ENCODE results near the gene APBA1. TPM values are rescaled to one million over a fixed set of nuclear protein-coding genes. Genes with fewer than 3 reads are reported as not detected.

The APBA1 gene
- total RNA-seq, 1 experiment from 2014 or later: 1.8 TPM

DNA sequence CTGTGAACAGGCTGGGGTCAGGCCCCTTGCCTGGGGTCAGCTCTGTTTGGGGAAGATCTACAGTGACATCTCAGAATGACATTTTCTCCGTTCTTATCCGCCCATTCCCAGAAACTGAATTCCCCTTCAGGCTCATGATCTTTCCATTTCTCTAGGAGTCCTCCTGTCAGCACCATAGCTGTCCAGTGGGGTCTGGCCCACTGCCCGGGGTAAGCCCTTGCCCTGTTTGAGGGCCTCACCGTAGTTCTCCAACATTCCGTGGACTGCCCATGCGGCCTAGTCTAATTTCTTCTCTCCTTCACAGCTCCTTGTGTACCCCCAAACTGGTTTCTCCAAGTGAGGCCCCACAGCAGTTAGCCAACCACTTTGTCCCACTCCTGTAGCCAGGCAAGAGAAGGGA lies 278.7 kb downstream of the APBA1 start:
- Histone ChIP-seq H4K20me1 (ENCODE audit: control insufficient read depth, insufficient read depth, insufficient read length) (no peaks in the 10 kb centered on the region), H4K8ac (replicated peaks; ENCODE audit: insufficient read length, low read depth, low read length) (no peak overlapping the region), H3K4me2 (ENCODE audit: insufficient read depth, insufficient read length, low read length) (no peak overlapping the region), H3K79me1 (ENCODE audit: insufficient read depth, low read depth, low read length, poor library complexity, severe bottlenecking) (no peaks in the 10 kb centered on the region), H3K9ac (ENCODE audit: extremely low read depth, insufficient read length, low read length) (no peak overlapping the region), H3K4ac (ENCODE audit: low read depth, low read length) (no peak overlapping the region), H3K4me1 (ENCODE audit: insufficient read depth, low read length) (no peaks in the 10 kb centered on the region), H3K27ac (ENCODE audit: insufficient read length, low read depth, low read length) (no peak overlapping the region), H2BK20ac (ENCODE audit: low read depth, low read length, poor library complexity, severe bottlenecking) (no peak overlapping the region), H3K23me2 (ENCODE audit: insufficient read length, low read depth, low read length, poor library complexity, severe bottlenecking) (no peaks in the 10 kb centered on the region), H2BK15ac (ENCODE audit: low read depth, low read length) (no peak overlapping the region), H3K9me3 (ENCODE audit: control insufficient read depth, low read depth, low read length) (no peaks in the 10 kb centered on the region), H2AK5ac (ENCODE audit: insufficient read length, low read length) (no peak overlapping the region), H3K79me2 (ENCODE audit: insufficient read depth, low read length) (no peaks in the 10 kb centered on the region), H3K18ac (ENCODE audit: insufficient read length, low read depth, low read length) (no peak overlapping the region), H2AFZ (ENCODE audit: low read length) (no peak overlapping the region), H4K5ac (ENCODE audit: insufficient read length, low read depth, low read length) (no peak overlapping the region), H3K23ac (ENCODE audit: insufficient read length, low read depth, low read length) (no peak overlapping the region), H4K91ac (ENCODE audit: insufficient read length, low read depth, low read length) (no peak overlapping the region), H3K56ac (ENCODE audit: insufficient read length, low read depth, low read length) (no peak overlapping the region), H2BK5ac (ENCODE audit: insufficient read length, low read length) (no peak overlapping the region), H3K27me3 (ENCODE audit: insufficient read depth, low read length) (no peaks in the 10 kb centered on the region), H3K14ac (ENCODE audit: insufficient read depth, low read length) (0 out of 2 replicates have a peak overlapping the region, but pooled peaks have one; percentile 28), H2BK12ac (ENCODE audit: insufficient read length, low read depth, low read length) (no peak overlapping the region), H2BK120ac (ENCODE audit: low read depth, low read length, poor library complexity, severe bottlenecking) (no peak overlapping the region), H3T11ph (ENCODE audit: low read length) (no peak overlapping the region)
- no peak for DNase-seq
- Mint-ChIP-seq H3K27ac (peak overlapping the region in 2 of 3 experiments; percentile 12 to 85; a peak in 4 of 7 replicates), H3K4me3 (no peak overlapping the region), H3K36me3 (ENCODE audit: insufficient read depth in 1 of 3, low read depth in 3 of 3) (peaks cover 0 to 41% (median 6%) of the 10 kb centered on the region in 3 experiments; a peak in 4 of 7 replicates), H3K27me3 (ENCODE audit: low read depth) (no peaks in the 10 kb centered on the region), H3K4me1 (peaks cover 0 to 11% of the 10 kb centered on the region in 2 experiments; a peak in 2 of 4 replicates), H3K9me3 (no peaks in the 10 kb centered on the region)
- TF ChIP-seq, protein P1, sequence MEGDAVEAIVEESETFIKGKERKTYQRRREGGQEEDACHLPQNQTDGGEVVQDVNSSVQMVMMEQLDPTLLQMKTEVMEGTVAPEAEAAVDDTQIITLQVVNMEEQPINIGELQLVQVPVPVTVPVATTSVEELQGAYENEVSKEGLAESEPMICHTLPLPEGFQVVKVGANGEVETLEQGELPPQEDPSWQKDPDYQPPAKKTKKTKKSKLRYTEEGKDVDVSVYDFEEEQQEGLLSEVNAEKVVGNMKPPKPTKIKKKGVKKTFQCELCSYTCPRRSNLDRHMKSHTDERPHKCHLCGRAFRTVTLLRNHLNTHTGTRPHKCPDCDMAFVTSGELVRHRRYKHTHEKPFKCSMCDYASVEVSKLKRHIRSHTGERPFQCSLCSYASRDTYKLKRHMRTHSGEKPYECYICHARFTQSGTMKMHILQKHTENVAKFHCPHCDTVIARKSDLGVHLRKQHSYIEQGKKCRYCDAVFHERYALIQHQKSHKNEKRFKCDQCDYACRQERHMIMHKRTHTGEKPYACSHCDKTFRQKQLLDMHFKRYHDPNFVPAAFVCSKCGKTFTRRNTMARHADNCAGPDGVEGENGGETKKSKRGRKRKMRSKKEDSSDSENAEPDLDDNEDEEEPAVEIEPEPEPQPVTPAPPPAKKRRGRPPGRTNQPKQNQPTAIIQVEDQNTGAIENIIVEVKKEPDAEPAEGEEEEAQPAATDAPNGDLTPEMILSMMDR (conservative IDR thresholded peaks at IDR 0.05): no peak
- WGBS (ENCODE audit: extremely low coverage, insufficient read length, low lambda C conversion rate): no CpG with 5 or more reads among the region's 6 CpGs

All from H9 (cell line).